Calu3 (cell line): ENCODE measurements around the gene SLC12A4. TPM values are rescaled to one million over a fixed set of nuclear protein-coding genes. Genes with fewer than 3 reads are reported as not detected.
"Not testable (repeated sequence)": the region's sequence is repeated elsewhere in the genome, so short reads cannot be mapped to it uniquely, and the experiment has no call there.

Source experiments
- BruUV-seq: library from RNA; stranded (reverse); fragments of 400-500 nt; replicated peaks from 2 replicates; lab custom pipeline; 2021; lab: Mats Ljungman, UMichigan
- CTCF ChIA-PET: fragments of 300-600 bp; sonication (Branson Sonifier 250); formaldehyde crosslinking; loops from one replicate; lab custom pipeline; 2022; ENCODE audit warnings: antibody characterized with exemption; lab: Charles Lee
- DNase-seq: peaks from one replicate; pipeline ENCODE4 v3.0.0; 2022
- H3K27ac Mint-ChIP-seq: one replicate; pipeline ENCODE4 v1.8.0; 2022; ENCODE audit warnings: mixed read lengths; ENCODE audit not compliant: unreplicated experiment
- H3K27me3 Mint-ChIP-seq: one replicate; pipeline ENCODE4 v1.8.0; 2022; ENCODE audit warnings: mixed read lengths; ENCODE audit not compliant: unreplicated experiment
- H3K36me3 Mint-ChIP-seq: one replicate; pipeline ENCODE4 v1.8.0; 2022; ENCODE audit warnings: mild to moderate bottlenecking, moderate library complexity, mixed read lengths; ENCODE audit not compliant: insufficient read depth, unreplicated experiment
- H3K4me1 Mint-ChIP-seq: one replicate; pipeline ENCODE4 v1.8.0; 2022; ENCODE audit warnings: mild to moderate bottlenecking, low read depth, mixed read lengths; ENCODE audit not compliant: unreplicated experiment
- H3K4me3 Mint-ChIP-seq: one replicate; pipeline ENCODE4 v1.8.0; 2022; ENCODE audit warnings: mild to moderate bottlenecking, low read depth, moderate library complexity, mixed read lengths; ENCODE audit not compliant: unreplicated experiment
- H3K9me3 Mint-ChIP-seq: one replicate; pipeline ENCODE4 v1.8.0; 2022; ENCODE audit warnings: low read depth, mixed read lengths; ENCODE audit not compliant: unreplicated experiment
- CTCF ChIP-seq: fragments of 200-600 bp; IDR thresholded peaks from one replicate; pipeline ENCODE4 v1.8.0; 2022; ENCODE audit warnings: antibody characterized with exemption; ENCODE audit not compliant: unreplicated experiment
- intact Hi-C: fragments of 100-400 bp; cut with micrococcal nuclease; formaldehyde crosslinking; loops from one replicate; pipeline ENCODE4 v1.10.0; 2022; ENCODE audit not compliant: unreplicated experiment
- total RNA-seq: library from RNA; stranded (reverse); gene quantifications from 2 replicates; pipeline ENCODE4 v1.2.3, GENCODE V29; 2022

The SLC12A4 gene
- total RNA-seq, 1 experiment from 2014 or later = 38.0 TPM

- TF ChIP-seq CTCF = no peak
- Mint-ChIP-seq H3K27ac (no peak overlapping the region), H3K36me3 (no peaks in the 10 kb centered on the region), H3K4me3 (no peak overlapping the region), H3K9me3 (no peaks in the 10 kb centered on the region), H3K4me1 (no peaks in the 10 kb centered on the region), H3K27me3 (peaks cover 12% of the 10 kb centered on the region)
- intact Hi-C loops = no loop called here
- DNase-seq = no peak
- BruUV-seq = no TSS peak
- CTCF ChIA-PET = no interaction called here
Measured at GRCh38 chr16:68000450-68000849, 32.0 kb upstream of the SLC12A4 start.

GRCh38 chr16:67999985-68000384, 31.5 kb upstream of the SLC12A4 start:
- TF ChIP-seq CTCF = no peak
- Mint-ChIP-seq H3K4me3 (no peak overlapping the region), H3K9me3 (no peaks in the 10 kb centered on the region), H3K27ac (no peak overlapping the region), H3K4me1 (no peaks in the 10 kb centered on the region), H3K36me3 (no peaks in the 10 kb centered on the region), H3K27me3 (peaks cover 12% of the 10 kb centered on the region)
- BruUV-seq = no TSS peak
- DNase-seq = no peak
- intact Hi-C loops = loop anchor here (10.0 kb wide), 1 partner anchor 225 kb away; no protein-coding TSS in a partner anchor
- CTCF ChIA-PET = no interaction called here

GRCh38 chr16:67998779-67999688, 30.6 kb upstream of the SLC12A4 start, which contains the start of gene DPEP2:
TSS of gene DPEP2 (minus strand) at chr16:67999484. CDS start at chr16:67993212, 6,272 bp downstream.
- not testable (repeated sequence) for H3K9me3 Mint-ChIP-seq, H3K27ac Mint-ChIP-seq, BruUV-seq, H3K4me3 Mint-ChIP-seq, H3K36me3 Mint-ChIP-seq, DNase-seq, H3K4me1 Mint-ChIP-seq
- peaks cover 12% of the 10 kb centered on the region for H3K27me3 Mint-ChIP-seq
- CTCF ChIA-PET = interaction anchor here (0.6 kb wide), 1 partner anchor 194 kb away, joined by 4 read pairs; no protein-coding TSS in a partner anchor
- intact Hi-C loops = loop anchor here (10.0 kb wide), 1 partner anchor 226 kb away; no protein-coding TSS in a partner anchor

- peaks cover 12% of the 10 kb centered on the region for H3K27me3 Mint-ChIP-seq
- not testable (repeated sequence) for H3K27ac Mint-ChIP-seq, H3K36me3 Mint-ChIP-seq, H3K4me1 Mint-ChIP-seq, BruUV-seq, H3K9me3 Mint-ChIP-seq, DNase-seq, H3K4me3 Mint-ChIP-seq
- intact Hi-C loops = loop anchor here (10.0 kb wide), 1 partner anchor 226 kb away; no protein-coding TSS in a partner anchor
- CTCF ChIA-PET = interaction anchor here (0.6 kb wide), 1 partner anchor 195 kb away, joined by 4 read pairs; no protein-coding TSS in a partner anchor
Measured at GRCh38 chr16:67998231-67998778, 29.9 kb upstream of the SLC12A4 start.

GRCh38 chr16:67996666-67997065, 28.2 kb upstream of the SLC12A4 start:
- CTCF ChIA-PET = interaction anchor here (0.6 to 1.0 kb wide), 2 partner anchors 12 to 249 kb away, joined by 3 to 4 read pairs; no protein-coding TSS in a partner anchor
- Mint-ChIP-seq H3K27ac (no peak overlapping the region), H3K27me3 (peaks cover 12% of the 10 kb centered on the region), H3K4me3 (no peak overlapping the region), H3K9me3 (no peaks in the 10 kb centered on the region), H3K36me3 (no peaks in the 10 kb centered on the region), H3K4me1 (peaks cover 6% of the 10 kb centered on the region)
- no peak for TF ChIP-seq CTCF
- intact Hi-C loops = loop anchor here (10.0 kb wide), 1 partner anchor 228 kb away; no protein-coding TSS in a partner anchor
- DNase-seq = no peak
- no TSS peak for BruUV-seq
